Upper lobe of left lung (tissue), 6 donors: ENCODE results near the gene LGR5. TPM values are rescaled to one million over a fixed set of nuclear protein-coding genes. Genes with fewer than 3 reads are reported as not detected.

Experiments
- ATAC-seq, 2 donors: fragments of 200-7000 bp; cut with Tn5 transposase; one replicate each; pipeline ENCODE4 v1.9.1; 2022; ENCODE audit warnings: mild to moderate bottlenecking in 2 of 2, moderate library complexity in 2 of 2; ENCODE audit not compliant: low FRiP score in 2 of 2
- DNase-seq, 2 donors: peaks; one replicate each; pipeline ENCODE4 v3.0.0-alpha.2; 2019 to 2020
- H3K27ac ChIP-seq, 4 donors: fragments of 200-600 bp; sonication (generic); one replicate each; pipeline ENCODE4 v1.5.1; 2016 to 2019
- H3K27me3 ChIP-seq, 4 donors: fragments of 200-600 bp; sonication (generic); one replicate each; pipeline ENCODE4 v1.5.1; 2017 to 2019
- H3K36me3 ChIP-seq, 4 donors: fragments of 200-600 bp; sonication (generic); one replicate each; pipeline ENCODE4 v1.5.1; 2016 to 2019
- H3K4me1 ChIP-seq, 4 donors: fragments of 200-600 bp; sonication (generic); one replicate each; pipeline ENCODE4 v1.5.1; 2018 to 2019
- H3K4me3 ChIP-seq, 4 donors: fragments of 200-600 bp; sonication (generic); one replicate each; pipeline ENCODE4 v1.5.1; 2017 to 2019; ENCODE audit warnings: mild to moderate bottlenecking in 2 of 4, moderate library complexity in 1 of 4
- H3K9me3 ChIP-seq, 4 donors: fragments of 200-600 bp; sonication (generic); one replicate each; pipeline ENCODE4 v1.5.1; 2018 to 2019
- EP300 ChIP-seq, 4 donors: sonication (generic); formaldehyde crosslinking; IDR thresholded peaks; one replicate each; pipeline ENCODE4 v1.5.1; 2017; ENCODE audit warnings: antibody characterized with exemption in 4 of 4, control low read depth in 2 of 4
- POLR2A ChIP-seq, 4 donors: fragments of 450-650 bp; IDR thresholded peaks; one replicate each; pipeline ENCODE4 v1.5.1; 2016 to 2017; ENCODE audit warnings: antibody characterized with exemption in 4 of 4, mild to moderate bottlenecking in 2 of 4
- POLR2AphosphoS5 ChIP-seq, 2 donors: sonication (generic); formaldehyde crosslinking; IDR thresholded peaks; one replicate each; pipeline ENCODE4 v1.5.1; 2017; ENCODE audit warnings: antibody characterized with exemption in 2 of 2
- WGBS, 2 donors: methylation state at CpG; one replicate each; pipeline ENCODE4 v1.1.5; 2017 to 2018; 5-methylcytosine and 5-hydroxymethylcytosine counted together
- total RNA-seq, 6 donors: library from RNA; depleted of rRNA in 4 of 6; stranded (reverse); fragments of >200 nt in 4 of 6; gene quantifications; one replicate each; pipeline versions ENCODE4 v1.1.0 to v1.2.1, GENCODE V29; 2016 to 2021
- TF ChIP-seq, protein P1 (sequence below), 6 experiments: fragments of 450-650 bp in 4 of 6; fragments of 200-600 bp in 2 of 6; sonication (generic) in 2 of 6; IDR thresholded peaks; one replicate each; pipeline ENCODE4 v1.5.1; 2016 to 2019; ENCODE audit warnings: antibody characterized with exemption in 6 of 6
- donor health status: DM: no; HTN: no; CAD: no; lungs with moderate emphysema.
- donor health status: DM: no; HTN: yes; CAD: no; lungs with severe emphysema.

Gene LGR5
- total RNA-seq, 6 donors from 2014 or later, result 0.27 to 1.2 (median 0.75) TPM; not detected in 2

- 64% methylated on average over 3 of the region's 3 CpGs for WGBS, 2 donors
- no peak for ATAC-seq
Measured at GRCh38 chr12:71558445-71558844, 118.8 kb downstream of the LGR5 start.

GRCh38 chr12:71562676-71563595, 123.3 kb downstream of the LGR5 start:
- 78 to 80% methylated on average over 11 of the region's 11 CpGs for WGBS, 2 donors
- H3K36me3 ChIP-seq, result no peaks in the 10 kb centered on the region
- no peaks in the 10 kb centered on the region for H3K27me3 ChIP-seq
- H3K4me1 ChIP-seq, result no peaks in the 10 kb centered on the region
- DNase-seq, result no peak
- no peak for ATAC-seq
- TF ChIP-seq EP300 (IDR thresholded peaks at IDR 0.05) (no peak), POLR2AphosphoS5 (IDR thresholded peaks at IDR 0.05) (no peak), POLR2A (IDR thresholded peaks at IDR 0.05) (no peak)
- TF ChIP-seq, protein P1, sequence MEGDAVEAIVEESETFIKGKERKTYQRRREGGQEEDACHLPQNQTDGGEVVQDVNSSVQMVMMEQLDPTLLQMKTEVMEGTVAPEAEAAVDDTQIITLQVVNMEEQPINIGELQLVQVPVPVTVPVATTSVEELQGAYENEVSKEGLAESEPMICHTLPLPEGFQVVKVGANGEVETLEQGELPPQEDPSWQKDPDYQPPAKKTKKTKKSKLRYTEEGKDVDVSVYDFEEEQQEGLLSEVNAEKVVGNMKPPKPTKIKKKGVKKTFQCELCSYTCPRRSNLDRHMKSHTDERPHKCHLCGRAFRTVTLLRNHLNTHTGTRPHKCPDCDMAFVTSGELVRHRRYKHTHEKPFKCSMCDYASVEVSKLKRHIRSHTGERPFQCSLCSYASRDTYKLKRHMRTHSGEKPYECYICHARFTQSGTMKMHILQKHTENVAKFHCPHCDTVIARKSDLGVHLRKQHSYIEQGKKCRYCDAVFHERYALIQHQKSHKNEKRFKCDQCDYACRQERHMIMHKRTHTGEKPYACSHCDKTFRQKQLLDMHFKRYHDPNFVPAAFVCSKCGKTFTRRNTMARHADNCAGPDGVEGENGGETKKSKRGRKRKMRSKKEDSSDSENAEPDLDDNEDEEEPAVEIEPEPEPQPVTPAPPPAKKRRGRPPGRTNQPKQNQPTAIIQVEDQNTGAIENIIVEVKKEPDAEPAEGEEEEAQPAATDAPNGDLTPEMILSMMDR (IDR thresholded peaks at IDR 0.05), result no peak
- no peak overlapping the region for H3K4me3 ChIP-seq
- no peak overlapping the region for H3K27ac ChIP-seq
- H3K9me3 ChIP-seq, result no peaks in the 10 kb centered on the region

More at GRCh38 chr12:71558445-71558844, 118.8 kb downstream of the LGR5 start:
- TF ChIP-seq, protein P1 (IDR thresholded peaks at IDR 0.05), result no peak
- TF ChIP-seq EP300 (IDR thresholded peaks at IDR 0.05) (no peak), POLR2AphosphoS5 (IDR thresholded peaks at IDR 0.05) (no peak), POLR2A (IDR thresholded peaks at IDR 0.05) (no peak)
- Histone ChIP-seq H3K36me3 (no peaks in the 10 kb centered on the region), H3K27me3 (no peaks in the 10 kb centered on the region), H3K9me3 (no peaks in the 10 kb centered on the region), H3K4me3 (no peak overlapping the region), H3K27ac (no peak overlapping the region), H3K4me1 (no peaks in the 10 kb centered on the region)
- DNase-seq, result no peak

- Histone ChIP-seq H3K4me3 (no peak overlapping the region), H3K36me3 (no peaks in the 10 kb centered on the region), H3K27me3 (no peaks in the 10 kb centered on the region), H3K27ac (no peak overlapping the region), H3K9me3 (no peaks in the 10 kb centered on the region), H3K4me1 (no peaks in the 10 kb centered on the region)
- DNase-seq (no peak), ATAC-seq (no peak)
- TF ChIP-seq POLR2AphosphoS5 (IDR thresholded peaks at IDR 0.05) (no peak), POLR2A (IDR thresholded peaks at IDR 0.05) (no peak), EP300 (IDR thresholded peaks at IDR 0.05) (no peak)
- TF ChIP-seq, protein P1 (IDR thresholded peaks at IDR 0.05), result no peak
- 45 to 57% methylated on average over 1 of the region's 1 CpG for WGBS, 2 donors
Measured at GRCh38 chr12:71565535-71565934, 125.9 kb downstream of the LGR5 start.

DNA sequence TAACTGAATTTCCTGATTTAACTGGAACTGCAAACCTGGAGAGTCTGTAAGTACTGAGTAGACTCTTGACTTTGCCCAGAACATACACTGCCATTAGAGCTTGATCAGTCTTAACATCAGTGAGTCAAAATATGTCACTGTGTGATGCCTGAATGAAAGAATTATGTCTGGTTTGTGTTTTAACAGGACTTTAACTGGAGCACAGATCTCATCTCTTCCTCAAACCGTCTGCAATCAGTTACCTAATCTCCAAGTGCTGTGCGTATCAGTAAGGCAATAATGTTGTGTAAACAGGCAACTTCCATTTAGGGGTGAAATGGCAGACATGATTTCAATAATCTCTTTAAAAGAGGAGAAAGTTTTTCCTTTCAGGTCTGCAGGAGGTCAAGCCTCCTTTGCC, 127.1 kb downstream of the LGR5 start:
- H3K4me1 ChIP-seq, result no peaks in the 10 kb centered on the region
- no peaks in the 10 kb centered on the region for H3K36me3 ChIP-seq
- H3K27ac ChIP-seq, result no peak overlapping the region
- DNase-seq (no peak), ATAC-seq (no peak)
- TF ChIP-seq, protein P1 (IDR thresholded peaks at IDR 0.05), result no peak
- no peak for TF ChIP-seq POLR2AphosphoS5 (IDR thresholded peaks at IDR 0.05)
- TF ChIP-seq EP300 (IDR thresholded peaks at IDR 0.05), result no peak
- TF ChIP-seq POLR2A (IDR thresholded peaks at IDR 0.05), result no peak
- no peaks in the 10 kb centered on the region for H3K27me3 ChIP-seq
- WGBS, 2 donors, result 37 to 44% methylated on average over 2 of the region's 2 CpGs
- H3K4me3 ChIP-seq, result no peak overlapping the region
- H3K9me3 ChIP-seq, result no peaks in the 10 kb centered on the region
